ENCODE data around the gene PCMT1.

PCMT1 gene

DNA sequence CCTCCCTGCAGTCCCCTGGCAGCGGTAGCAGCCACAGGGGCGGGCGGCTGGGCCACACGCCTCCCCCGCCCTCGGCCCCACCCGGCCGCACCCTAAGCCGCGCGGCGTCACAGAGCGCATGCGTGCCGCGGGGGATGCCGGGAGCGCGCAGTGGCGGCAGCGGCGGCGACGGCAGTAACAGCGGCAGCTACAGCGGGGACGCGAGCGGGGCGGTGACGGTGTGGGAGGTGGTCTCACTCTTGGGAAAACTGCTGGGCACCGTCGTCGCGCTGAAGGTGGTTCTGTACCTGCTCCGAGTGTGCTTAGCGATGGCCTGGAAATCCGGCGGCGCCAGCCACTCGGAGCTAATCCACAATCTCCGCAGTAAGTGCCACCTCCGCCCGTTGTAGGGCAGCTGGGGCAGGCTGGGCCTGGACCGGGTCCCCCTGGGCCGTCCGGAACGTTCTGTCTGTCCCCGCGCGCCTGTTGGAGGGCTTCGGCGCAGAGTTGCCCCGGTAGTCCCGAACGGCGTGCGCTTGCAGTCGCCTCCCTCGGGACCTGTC, at the start of gene PCMT1:
Gene PCMT1, plus strand, starts transcription at position 148 of the 542 bp plus-strand sequence. Its CDS starts 161 bp downstream, at position 309.
- H3K4me3 ChIP-seq (ENCODE audit: low read depth, low read length) = peak within 1 kb of the TSS; percentile 97
- peak; percentile 67 for DNase-seq (ENCODE audit: low read depth)
- in situ Hi-C loops (cut with HindIII; ENCODE audit: low sequenced_read_pairs) = loop anchor here (10.0 kb wide), 1 partner anchor 65 kb away; no protein-coding TSS in a partner anchor
- TF ChIP-seq, protein P1, sequence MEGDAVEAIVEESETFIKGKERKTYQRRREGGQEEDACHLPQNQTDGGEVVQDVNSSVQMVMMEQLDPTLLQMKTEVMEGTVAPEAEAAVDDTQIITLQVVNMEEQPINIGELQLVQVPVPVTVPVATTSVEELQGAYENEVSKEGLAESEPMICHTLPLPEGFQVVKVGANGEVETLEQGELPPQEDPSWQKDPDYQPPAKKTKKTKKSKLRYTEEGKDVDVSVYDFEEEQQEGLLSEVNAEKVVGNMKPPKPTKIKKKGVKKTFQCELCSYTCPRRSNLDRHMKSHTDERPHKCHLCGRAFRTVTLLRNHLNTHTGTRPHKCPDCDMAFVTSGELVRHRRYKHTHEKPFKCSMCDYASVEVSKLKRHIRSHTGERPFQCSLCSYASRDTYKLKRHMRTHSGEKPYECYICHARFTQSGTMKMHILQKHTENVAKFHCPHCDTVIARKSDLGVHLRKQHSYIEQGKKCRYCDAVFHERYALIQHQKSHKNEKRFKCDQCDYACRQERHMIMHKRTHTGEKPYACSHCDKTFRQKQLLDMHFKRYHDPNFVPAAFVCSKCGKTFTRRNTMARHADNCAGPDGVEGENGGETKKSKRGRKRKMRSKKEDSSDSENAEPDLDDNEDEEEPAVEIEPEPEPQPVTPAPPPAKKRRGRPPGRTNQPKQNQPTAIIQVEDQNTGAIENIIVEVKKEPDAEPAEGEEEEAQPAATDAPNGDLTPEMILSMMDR (IDR thresholded peaks at IDR 0.05; ENCODE audit: low read depth, low read length, missing control alignments) = no peak

DNA sequence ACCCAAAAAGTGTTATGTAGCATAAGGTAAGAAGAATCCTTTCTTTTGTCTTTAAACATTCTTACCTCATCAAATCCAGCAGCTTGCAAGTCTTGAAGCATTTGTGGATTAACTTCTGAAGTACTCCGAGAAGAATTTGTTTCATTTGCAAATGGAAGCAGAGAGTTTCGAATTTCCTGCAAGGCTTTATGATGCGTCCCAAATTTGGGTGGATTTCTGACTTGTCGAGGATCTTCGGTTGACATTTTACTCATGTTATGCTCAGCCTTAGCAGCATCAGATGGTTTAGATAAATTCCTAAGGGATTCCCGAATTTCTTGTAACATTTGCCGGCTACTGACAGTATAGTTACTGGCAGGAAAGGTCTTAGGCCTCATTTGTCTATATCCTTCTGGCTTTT, 47.8 kb upstream of the PCMT1 start:
- DNase-seq (ENCODE audit: low read depth) = no peak
- H3K4me3 ChIP-seq (ENCODE audit: low read depth, low read length) = no peak overlapping the region
- in situ Hi-C loops (cut with HindIII; ENCODE audit: low sequenced_read_pairs) = no loop called here
- TF ChIP-seq, protein P1 (IDR thresholded peaks at IDR 0.05; ENCODE audit: low read depth, low read length, missing control alignments) = no peak

DNA sequence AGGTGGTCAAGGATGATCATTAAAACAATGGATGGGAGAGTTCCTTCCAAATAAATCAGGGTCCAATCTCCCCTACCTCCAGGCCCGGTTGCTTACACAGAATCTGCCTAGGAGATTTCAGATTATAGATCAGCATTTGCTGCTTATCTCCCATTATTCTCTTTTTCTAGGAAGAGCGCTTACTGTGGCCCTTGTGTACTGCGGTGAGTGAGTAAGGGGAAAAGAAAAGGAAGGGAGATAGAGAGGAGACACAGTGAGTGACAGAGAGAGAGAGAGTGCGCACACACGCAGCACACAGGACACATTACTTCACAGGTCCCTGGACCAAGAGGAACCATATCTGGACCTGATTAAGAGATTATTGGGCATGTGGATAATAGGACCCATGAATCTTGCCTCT, 37.8 kb upstream of the PCMT1 start:
- TF ChIP-seq, protein P1 (IDR thresholded peaks at IDR 0.05; ENCODE audit: low read depth, low read length, missing control alignments) = no peak
- no peak for DNase-seq (ENCODE audit: low read depth)
- H3K4me3 ChIP-seq (ENCODE audit: low read depth, low read length) = no peak overlapping the region
- in situ Hi-C loops (cut with HindIII; ENCODE audit: low sequenced_read_pairs) = no loop called here

DNA sequence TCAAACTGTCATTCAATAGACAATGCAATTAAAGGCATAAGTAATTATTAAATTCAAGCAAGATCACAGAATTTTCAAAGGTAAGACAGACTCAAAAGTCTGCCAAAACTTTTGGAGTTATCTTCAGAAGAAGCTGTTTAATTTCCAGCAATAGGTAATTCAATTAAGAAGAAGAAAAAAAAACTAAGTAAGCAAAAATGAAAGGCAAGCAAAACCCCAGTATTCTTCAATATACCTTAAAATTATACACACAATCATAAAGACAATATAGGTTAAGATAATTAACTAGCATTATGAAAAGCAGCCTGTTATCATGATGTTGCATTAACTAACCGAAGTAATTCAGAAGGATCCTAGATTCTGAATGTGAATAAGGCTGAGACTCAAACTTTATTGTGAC, 35.1 kb upstream of the PCMT1 start:
- no peak for DNase-seq (ENCODE audit: low read depth)
- TF ChIP-seq, protein P1 (IDR thresholded peaks at IDR 0.05; ENCODE audit: low read depth, low read length, missing control alignments) = no peak
- no peak overlapping the region for H3K4me3 ChIP-seq (ENCODE audit: low read depth, low read length)
- in situ Hi-C loops (cut with HindIII; ENCODE audit: low sequenced_read_pairs) = no loop called here

DNA sequence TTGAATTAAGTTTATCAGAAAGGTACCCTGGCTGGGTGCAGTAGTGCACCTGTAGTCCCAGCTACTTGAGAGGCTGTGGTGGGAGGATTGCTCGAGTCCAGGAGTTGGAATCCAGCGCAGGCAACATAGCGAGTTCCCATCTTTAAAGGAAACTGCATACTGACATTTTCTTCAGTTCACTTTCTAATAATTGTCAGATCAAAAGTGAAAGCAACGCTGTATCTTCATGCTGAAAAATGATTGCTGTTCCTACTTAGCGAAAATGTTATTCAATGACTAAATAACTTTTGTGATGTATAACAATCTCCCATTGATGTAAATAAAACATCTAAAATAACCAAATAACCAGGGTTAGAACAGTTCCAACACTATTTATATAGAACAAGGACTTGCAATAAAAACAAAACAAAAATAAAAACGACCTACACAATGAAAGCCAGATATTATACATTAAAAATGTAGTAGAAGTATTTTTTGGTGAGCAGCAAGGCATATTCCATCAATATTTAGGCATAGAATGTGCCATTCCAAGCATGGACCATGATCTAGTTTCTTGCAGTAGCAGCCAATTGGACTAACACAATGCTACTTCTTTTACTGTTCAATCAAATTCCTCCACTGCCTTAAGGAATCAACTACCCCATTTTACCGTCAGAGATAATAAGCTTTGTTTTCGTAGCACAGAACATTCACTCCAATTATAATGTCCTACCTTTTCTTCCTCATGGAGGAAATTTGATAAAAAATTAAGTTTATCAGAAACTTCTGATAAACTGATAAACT, 33.2 kb upstream of the PCMT1 start:
- DNase-seq (ENCODE audit: low read depth) = no peak
- in situ Hi-C loops (cut with HindIII; ENCODE audit: low sequenced_read_pairs) = no loop called here
- TF ChIP-seq, protein P1 (IDR thresholded peaks at IDR 0.05; ENCODE audit: low read depth, low read length, missing control alignments) = no peak
- H3K4me3 ChIP-seq (ENCODE audit: low read depth, low read length) = peak overlapping the region; percentile 95

DNA sequence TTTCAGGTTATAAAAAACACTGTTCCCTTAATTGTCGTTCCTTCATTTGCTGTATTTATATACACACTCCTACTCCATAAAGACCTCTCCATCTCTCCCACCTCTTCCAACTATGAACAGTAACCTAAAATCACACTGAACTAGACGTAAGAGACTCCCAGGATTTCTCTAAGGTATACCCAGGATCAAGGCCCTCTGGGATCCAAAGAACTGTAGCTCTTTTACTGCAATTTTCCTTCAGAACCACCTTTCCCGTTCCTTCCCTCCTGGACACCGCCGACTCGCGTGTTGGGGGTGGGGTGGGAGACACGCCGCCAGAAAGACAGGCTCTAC, 32.3 kb upstream of the PCMT1 start:
- H3K4me3 ChIP-seq (ENCODE audit: low read depth, low read length) = peak overlapping the region; percentile 95
- in situ Hi-C loops (cut with HindIII; ENCODE audit: low sequenced_read_pairs) = no loop called here
- no peak for DNase-seq (ENCODE audit: low read depth)
- TF ChIP-seq, protein P1 (IDR thresholded peaks at IDR 0.05; ENCODE audit: low read depth, low read length, missing control alignments) = no peak

All from astrocyte of the cerebellum (primary cell).